Lung (tissue), 12 donors: ENCODE results near the gene NPM1. TPM values are rescaled to one million over a fixed set of nuclear protein-coding genes. Genes with fewer than 3 reads are reported as not detected.
"Not testable (repeated sequence)": the region's sequence is repeated elsewhere in the genome, so short reads cannot be mapped to it uniquely, and the experiment has no call there.

Source experiments
- ATAC-seq: fragments of 200-7000 bp; cut with Tn5 transposase; one replicate; pipeline ENCODE4 v1.9.1; 2020; ENCODE audit warnings: moderate number of reproducible peaks; ENCODE audit not compliant: insufficient read depth, low FRiP score
- DNase-seq, 3 donors: peaks; one replicate each; pipeline ENCODE4 v3.0.0-alpha.2; 2013 to 2017
- H3K27ac ChIP-seq, 2 donors: one replicate each; pipeline ENCODE4 v1.5.1; 2013; ENCODE audit warnings: mild to moderate bottlenecking in 2 of 2, moderate library complexity in 2 of 2, control low read depth in 1 of 2, inconsistent platforms in 1 of 2, low read depth in 1 of 2, low read length in 1 of 2
- H3K27me3 ChIP-seq, 3 donors: one replicate each; pipeline ENCODE4 v1.5.1; 2013; ENCODE audit warnings: low read length in 2 of 3; ENCODE audit not compliant: control insufficient read depth in 3 of 3, insufficient read depth in 3 of 3
- H3K36me3 ChIP-seq, 4 donors: one replicate each; pipeline ENCODE4 v1.5.1; 2013; ENCODE audit warnings: low read length in 4 of 4, mild to moderate bottlenecking in 1 of 4, moderate library complexity in 1 of 4; ENCODE audit not compliant: control insufficient read depth in 4 of 4, insufficient read depth in 4 of 4
- H3K4me1 ChIP-seq, 5 donors: one replicate each; pipeline ENCODE4 v1.5.1; 2013; ENCODE audit warnings: low read length in 5 of 5, mild to moderate bottlenecking in 2 of 5, moderate library complexity in 1 of 5; ENCODE audit not compliant: control insufficient read depth in 5 of 5, insufficient read depth in 5 of 5
- H3K4me3 ChIP-seq: one replicate; pipeline ENCODE4 v1.5.1; 2013; ENCODE audit warnings: mild to moderate bottlenecking, control low read depth, moderate library complexity
- H3K9ac ChIP-seq, 2 donors: one replicate each; pipeline ENCODE4 v1.5.1; 2013; ENCODE audit warnings: low read length in 2 of 2, control low read depth in 1 of 2; ENCODE audit not compliant: insufficient read depth in 1 of 2
- H3K9me3 ChIP-seq, 4 donors: one replicate each; pipeline ENCODE4 v1.5.1; 2013; ENCODE audit warnings: low read length in 3 of 4, mild to moderate bottlenecking in 1 of 4, moderate library complexity in 1 of 4; ENCODE audit not compliant: control insufficient read depth in 4 of 4, insufficient read depth in 3 of 4
- CTCF ChIP-seq: IDR thresholded peaks from 2 replicates; pipeline ENCODE4 v1.5.1; 2012; ENCODE audit warnings: mild to moderate bottlenecking; ENCODE audit errors: control extremely low read depth, extremely low read depth
- WGBS, 2 donors: extraction: QIAGEN DNeasy Blood & Tissue Kit; methylation state at CpG; one replicate each; pipeline ENCODE4 v1.1.7; 2013; 5-methylcytosine and 5-hydroxymethylcytosine counted together
- polyA plus RNA-seq, 2 donors: library from polyadenylated mRNA; stranded (reverse); fragments of 200-250 nt; gene quantifications; one replicate each; pipeline ENCODE4 v1.2.1, GENCODE V29; 2013
- total RNA-seq, 2 donors: library from RNA; depleted of rRNA in 1 of 2; stranded (reverse); fragments of >200 nt in 1 of 2; gene quantifications; one replicate each; pipeline ENCODE4 v1.2.1, GENCODE V29; 2014 to 2021
- donor health status: control.
- donor health status: control.
- donor health status: Bipolar disorder and iron deficiency.
- donor health status: healthy.
- donor health status: DM: yes; HTN: yes; CAD: no.

Gene NPM1
- total and polyA plus RNA-seq, 4 donors: 601 to 2,411 (median 1,455) TPM

GRCh38 chr5:171379961-171380360 is 7.7 kb upstream of the NPM1 start:
- no peak for TF ChIP-seq CTCF
- Histone ChIP-seq H3K4me1 (no peaks in the 10 kb centered on the region), H3K4me3 (no peak overlapping the region), H3K27me3 (no peaks in the 10 kb centered on the region), H3K9me3 (no peaks in the 10 kb centered on the region), H3K9ac (no peak overlapping the region), H3K36me3 (no peaks in the 10 kb centered on the region), H3K27ac (no peak overlapping the region)
- DNase-seq (no peak), ATAC-seq (no peak)
- 91 to 93% methylated on average over 7 of the region's 7 CpGs for WGBS, 2 donors

- DNase-seq, H3K4me1 ChIP-seq, H3K27me3 ChIP-seq, ATAC-seq, H3K9me3 ChIP-seq, H3K36me3 ChIP-seq, H3K27ac ChIP-seq, H3K9ac ChIP-seq, H3K4me3 ChIP-seq: not testable (repeated sequence)
- 91 to 94% methylated on average over 9 of the region's 9 CpGs for WGBS, 2 donors
Observed at GRCh38 chr5:171384416-171384815, 3.2 kb upstream of the NPM1 start.

- not testable (repeated sequence) for H3K27me3 ChIP-seq, H3K27ac ChIP-seq, H3K9ac ChIP-seq, DNase-seq, H3K9me3 ChIP-seq, ATAC-seq, H3K4me3 ChIP-seq, H3K36me3 ChIP-seq
- peaks cover 0 to 16% (median 2%) of the 10 kb centered on the region in 5 donors for H3K4me1 ChIP-seq
- WGBS, 2 donors: 78 to 89% methylated on average over 3 of the region's 3 CpGs
Observed at GRCh38 chr5:171384999-171385398, 2.6 kb upstream of the NPM1 start.

GRCh38 chr5:171386006-171386671 is 1.5 kb upstream of the NPM1 start:
- no peak for TF ChIP-seq CTCF
- Histone ChIP-seq H3K36me3 (peaks cover under 1 to 4% (median 3%) of the 10 kb centered on the region in 4 donors), H3K4me3 (no peak overlapping the region)

More at GRCh38 chr5:171386006-171386671, 1.5 kb upstream of the NPM1 start:
- no peak overlapping the region for H3K9ac ChIP-seq
- H3K27me3 ChIP-seq: no peaks in the 10 kb centered on the region
- WGBS, 2 donors: 97 to 98% methylated on average over 25 of the region's 25 CpGs
- no peak for ATAC-seq
- no peaks in the 10 kb centered on the region for H3K9me3 ChIP-seq
- H3K4me1 ChIP-seq: peaks cover 0 to 27% (median 6%) of the 10 kb centered on the region in 5 donors
- DNase-seq: no peak
- H3K27ac ChIP-seq: no peak overlapping the region
